ENCODE data around the gene PSMG2.

GRCh38 chr18:12772111-12772510 is 69.3 kb downstream of the PSMG2 start:
- TF ChIP-seq CTCF (IDR thresholded peaks at IDR 0.05) (no peak), POLR2A (IDR thresholded peaks at IDR 0.05) (no peak)

Data from heart left ventricle (tissue), 13 donors.